A549 treated with RU486 at 1 μM for 4 hours (cell line): ENCODE results near the gene SH3TC2. TPM values are rescaled to one million over a fixed set of nuclear protein-coding genes. Genes with fewer than 3 reads are reported as not detected.

Experiments
- total RNA-seq: library from RNA; stranded (reverse); fragments of 200-300 nt; extraction: Qiagen RNA extraction; gene quantifications from 5 replicates; pipeline ENCODE4 v1.2.3, GENCODE V29; 2022; ENCODE audit warnings: low read depth

Gene SH3TC2
- 0.24 to 0.64 TPM (median 0.56 TPM) in 5 replicates for total RNA-seq

DNA sequence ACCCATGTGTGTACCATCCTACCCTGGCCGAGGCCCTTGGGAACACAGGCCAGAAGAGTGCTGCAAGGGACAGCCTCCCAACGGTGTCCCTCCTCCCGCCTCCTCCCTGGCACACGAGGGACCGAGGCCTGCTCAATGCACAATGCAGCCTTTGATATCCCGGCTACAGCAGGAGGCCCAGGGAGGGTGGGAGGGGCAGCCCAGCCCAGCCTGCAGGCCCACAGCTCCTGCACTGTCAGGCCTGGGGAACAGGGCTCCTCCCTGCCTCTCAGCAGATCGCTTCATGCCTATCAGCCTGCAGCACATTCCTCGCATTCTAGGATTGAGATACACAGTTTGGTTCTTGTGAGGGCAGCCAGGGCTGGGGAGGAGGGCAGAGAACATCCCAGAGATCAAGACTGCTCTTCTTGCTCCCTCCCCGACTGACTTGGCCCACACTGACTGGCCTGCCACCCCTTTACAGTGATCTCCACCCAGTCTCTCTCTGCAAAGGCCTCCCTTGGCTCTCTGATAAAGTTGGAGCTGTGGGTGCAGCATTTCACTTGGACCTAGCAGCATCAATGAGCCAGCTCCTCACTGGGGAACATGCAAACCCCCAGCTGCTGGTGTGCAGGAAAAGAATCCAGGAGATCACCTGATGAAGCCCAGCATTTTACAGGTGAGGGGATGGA is at the start of gene SH3TC2:
SH3TC2 (minus strand) TSS at position 46 of the 671 bp plus-strand sequence; CDS start at position 6, 40 bp downstream.

Other genes starting within 250 kb of the SH3TC2 start
- gene ADRB2, start 236.5 kb downstream of the SH3TC2 start, total RNA-seq, result 0.51 to 0.86 TPM (median 0.67 TPM) in 5 replicates
- gene ABLIM3, start 78.4 kb upstream of the SH3TC2 start, total RNA-seq, result 8.2 to 10.3 TPM (median 8.5 TPM) in 5 replicates
- gene AFAP1L1, start 208.8 kb upstream of the SH3TC2 start, total RNA-seq, result 5.1 to 7.9 TPM (median 6.6 TPM) in 5 replicates